GM21360 (cell line): ENCODE data around the gene MECP2.

Experiments used
- ATAC-seq: cut with Tn5 transposase; IDR thresholded peaks from one replicate; pipeline ENCODE4 v1.9.1; 2021; ENCODE audit warnings: mild to moderate bottlenecking, moderate library complexity; ENCODE audit not compliant: unreplicated experiment

The MECP2 gene

GRCh38 chrX:154039577-154039976 lies 57.9 kb downstream of the MECP2 start:
- ATAC-seq = no peak

GRCh38 chrX:154038656-154039055 lies 58.9 kb downstream of the MECP2 start:
- ATAC-seq = no peak

DNA sequence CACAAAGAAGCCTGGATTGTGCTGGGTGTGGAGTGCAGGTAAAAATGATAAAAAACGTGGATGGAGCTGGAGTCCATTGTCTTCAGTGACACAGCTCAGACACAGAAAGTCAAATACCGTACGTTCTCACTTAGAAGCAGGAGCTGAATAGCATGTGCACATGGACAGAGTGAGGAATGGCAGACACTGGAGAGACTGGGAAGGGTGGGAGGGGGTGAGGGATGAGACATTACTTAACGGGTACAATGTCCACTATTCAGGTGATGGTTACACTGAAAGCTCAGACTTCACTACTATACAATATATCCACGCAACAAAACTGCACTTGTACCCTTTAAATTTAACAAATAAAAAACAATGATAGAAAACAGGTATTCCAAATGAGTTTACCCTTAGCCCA lies 59.8 kb downstream of the MECP2 start:
- ATAC-seq = no peak

DNA sequence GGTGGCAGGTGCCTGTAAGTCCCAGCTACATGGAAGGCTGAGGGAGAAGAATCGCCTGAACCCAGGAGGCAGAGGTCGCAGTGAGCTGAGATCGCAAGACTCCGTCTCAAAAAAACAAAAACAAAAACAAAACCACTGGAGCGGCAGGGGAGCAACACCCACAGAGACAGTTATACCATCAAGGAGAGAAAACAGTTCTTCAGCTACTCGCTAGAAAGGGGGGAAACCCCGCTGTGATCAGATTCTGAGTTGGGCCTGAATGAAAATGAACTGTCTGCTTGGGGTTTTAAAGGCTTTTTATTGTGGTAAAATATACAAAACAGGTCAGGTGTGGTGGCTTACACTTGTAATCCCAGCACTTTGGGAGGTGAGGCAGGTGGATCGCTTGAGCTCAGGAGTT lies 61.0 kb downstream of the MECP2 start:
- no peak for ATAC-seq

DNA sequence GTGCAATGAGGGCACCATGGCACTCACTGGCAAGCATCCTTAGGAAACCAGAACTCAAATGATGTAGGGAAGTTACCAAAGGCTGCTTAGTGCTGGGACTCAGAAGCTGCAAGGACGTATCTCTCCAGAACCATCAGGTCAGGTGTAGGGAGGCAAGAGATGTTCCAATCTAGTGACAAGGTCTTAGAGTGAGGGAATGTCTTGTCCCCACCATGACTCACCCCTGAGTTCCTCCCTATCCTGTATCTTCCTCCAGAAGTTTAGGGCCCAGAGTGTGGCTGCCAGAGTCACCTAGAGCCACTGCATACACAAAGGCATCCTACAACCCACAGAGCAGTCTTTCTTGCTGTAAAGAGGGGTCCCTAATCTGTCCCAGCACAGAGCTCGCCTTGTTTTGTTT lies 63.7 kb downstream of the MECP2 start:
- ATAC-seq = no peak

DNA sequence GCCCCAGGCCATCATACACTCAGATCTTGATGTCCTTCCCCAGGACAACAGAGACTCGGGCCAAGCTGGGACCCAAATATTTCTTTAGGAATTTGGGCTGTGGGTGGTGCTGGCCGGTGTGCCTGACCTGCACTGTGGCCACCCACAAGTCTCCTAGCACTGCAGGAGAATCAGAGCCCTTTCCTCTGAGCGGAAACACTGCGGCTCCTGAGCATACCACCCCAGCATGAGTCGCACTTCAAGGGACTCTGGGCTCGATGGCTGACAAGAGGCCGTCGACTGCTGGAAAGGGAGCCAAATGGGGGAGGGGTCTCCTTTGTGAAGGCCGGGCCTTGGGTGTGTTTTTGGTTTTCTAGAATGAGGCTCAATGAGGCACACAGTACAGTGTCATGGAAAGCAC lies 64.9 kb downstream of the MECP2 start:
- no peak for ATAC-seq

- ATAC-seq = no peak
These were observed 65.4 kb downstream of the MECP2 start for GRCh38 chrX:154032160-154032559.

DNA sequence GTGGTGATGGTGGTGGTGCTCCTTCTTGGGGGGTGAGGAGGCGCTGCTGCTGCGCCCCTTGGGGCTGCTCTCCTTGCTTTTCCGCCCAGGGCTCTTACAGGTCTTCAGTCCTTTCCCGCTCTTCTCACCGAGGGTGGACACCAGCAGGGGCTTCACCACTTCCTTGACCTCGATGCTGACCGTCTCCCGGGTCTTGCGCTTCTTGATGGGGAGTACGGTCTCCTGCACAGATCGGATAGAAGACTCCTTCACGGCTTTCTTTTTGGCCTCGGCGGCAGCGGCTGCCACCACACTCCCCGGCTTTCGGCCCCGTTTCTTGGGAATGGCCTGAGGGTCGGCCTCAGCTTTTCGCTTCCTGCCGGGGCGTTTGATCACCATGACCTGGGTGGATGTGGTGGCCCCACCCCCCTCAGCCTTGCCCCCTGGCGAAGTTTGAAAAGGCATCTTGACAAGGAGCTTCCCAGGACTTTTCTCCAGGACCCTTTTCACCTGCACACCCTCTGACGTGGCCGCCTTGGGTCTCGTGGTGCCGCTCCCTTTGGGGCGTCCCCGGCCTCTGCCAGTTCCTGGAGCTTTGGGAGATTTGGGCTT lies 66.7 kb downstream of the MECP2 start:
- ATAC-seq = no peak

- no peak for ATAC-seq
These were observed 67.3 kb downstream of the MECP2 start for GRCh38 chrX:154030266-154030665.

DNA sequence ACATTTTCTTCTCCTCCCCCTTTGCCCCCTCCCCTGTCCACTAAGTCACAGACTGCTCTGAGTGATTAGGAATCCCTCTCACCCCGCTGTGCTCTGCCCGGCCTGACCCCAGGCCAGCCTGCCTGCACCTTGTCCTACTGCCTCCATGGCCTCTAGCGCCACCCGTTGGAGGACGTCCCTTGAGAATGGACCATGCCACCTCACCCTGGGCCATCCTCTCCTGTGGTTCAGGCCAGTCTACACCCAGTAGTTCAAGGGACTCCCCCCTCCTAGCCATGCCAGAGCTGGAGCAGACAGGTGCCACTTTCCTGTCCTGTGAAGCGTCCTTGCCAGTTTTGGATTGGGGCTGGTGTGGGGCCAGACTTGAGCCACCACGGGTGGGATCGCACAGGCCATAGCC lies 68.1 kb downstream of the MECP2 start:
- ATAC-seq = no peak

DNA sequence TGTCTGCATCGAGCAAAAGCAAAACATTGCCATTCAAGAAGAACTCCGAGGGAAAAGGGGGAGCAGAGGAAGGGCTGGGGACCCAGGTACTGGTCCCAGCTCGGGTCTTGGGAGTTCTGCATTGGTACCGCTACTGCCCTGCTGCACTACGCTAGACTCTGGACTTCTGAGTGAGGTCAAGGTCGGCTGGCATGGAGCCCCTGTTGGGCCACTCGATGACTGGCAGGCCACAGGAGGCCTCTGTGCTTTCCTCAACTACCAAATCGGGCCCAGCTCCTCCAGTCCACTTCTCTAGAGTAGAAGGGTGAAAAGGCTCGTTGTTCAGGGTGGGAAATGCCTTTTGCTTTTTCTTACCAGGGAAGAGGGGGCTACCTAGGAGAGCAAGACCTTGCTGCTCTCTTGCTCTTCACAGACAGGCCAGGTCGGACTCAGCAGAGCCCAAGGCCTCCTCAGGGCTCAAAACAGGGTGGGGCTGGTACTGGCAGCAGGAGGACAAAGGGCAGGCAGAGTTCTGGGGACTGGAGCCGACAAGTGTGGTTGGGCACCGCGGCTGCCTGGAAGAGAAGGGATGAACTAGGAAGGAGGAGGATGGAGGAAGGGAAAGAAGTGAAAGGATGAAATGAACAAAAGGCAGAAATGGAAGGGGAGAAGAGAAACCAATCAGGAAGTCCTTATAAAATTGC lies 68.9 kb downstream of the MECP2 start:
- no peak for ATAC-seq

- ATAC-seq = no peak
These were observed 69.5 kb downstream of the MECP2 start for GRCh38 chrX:154027986-154028385.

- ATAC-seq = no peak
These were observed 70.5 kb downstream of the MECP2 start for GRCh38 chrX:154027022-154027402.

DNA sequence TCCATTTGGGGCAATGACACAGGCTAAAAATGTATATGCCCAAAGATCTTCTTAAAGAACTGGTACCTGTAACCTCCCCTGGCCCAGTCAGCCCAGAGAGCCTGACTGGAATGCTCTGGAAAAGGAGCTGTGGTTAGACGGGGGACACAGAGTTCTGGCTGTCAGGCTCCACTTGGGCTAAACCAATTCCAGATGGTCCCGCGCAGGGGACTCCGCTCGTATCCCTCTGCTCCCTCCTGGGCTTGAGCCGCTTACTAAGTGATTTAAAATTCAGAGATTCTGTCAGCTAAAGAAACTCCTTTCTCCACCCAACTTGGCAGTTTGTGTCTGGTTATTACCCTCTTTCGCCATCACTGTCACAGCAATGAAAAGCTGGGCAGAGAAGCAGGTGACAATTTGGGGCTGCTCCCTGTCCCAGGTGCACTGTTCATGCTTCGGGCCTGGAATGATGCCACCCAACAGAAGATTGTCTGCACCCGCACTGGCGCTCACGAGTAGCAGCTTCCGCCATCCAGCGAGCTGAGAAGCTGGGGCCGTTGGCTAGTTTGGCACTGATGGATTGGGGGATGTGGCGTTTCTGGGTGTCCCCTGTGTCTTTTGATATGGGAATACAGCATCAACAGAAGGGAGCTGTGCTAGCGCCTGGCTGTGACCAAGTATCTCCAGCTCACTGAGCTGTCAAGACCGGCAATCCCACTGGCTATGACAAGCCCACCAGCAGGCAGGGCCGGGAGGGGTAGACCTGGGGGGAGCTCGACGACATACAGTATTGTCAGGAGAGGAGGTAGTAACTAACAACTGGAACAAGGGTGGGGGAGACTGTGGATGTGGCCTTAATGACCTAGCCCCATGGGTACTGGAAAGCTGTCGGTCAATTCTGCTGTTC lies 71.1 kb downstream of the MECP2 start:
- no peak for ATAC-seq

- no peak for ATAC-seq
These were observed 72.3 kb downstream of the MECP2 start for GRCh38 chrX:154025230-154025629.

DNA sequence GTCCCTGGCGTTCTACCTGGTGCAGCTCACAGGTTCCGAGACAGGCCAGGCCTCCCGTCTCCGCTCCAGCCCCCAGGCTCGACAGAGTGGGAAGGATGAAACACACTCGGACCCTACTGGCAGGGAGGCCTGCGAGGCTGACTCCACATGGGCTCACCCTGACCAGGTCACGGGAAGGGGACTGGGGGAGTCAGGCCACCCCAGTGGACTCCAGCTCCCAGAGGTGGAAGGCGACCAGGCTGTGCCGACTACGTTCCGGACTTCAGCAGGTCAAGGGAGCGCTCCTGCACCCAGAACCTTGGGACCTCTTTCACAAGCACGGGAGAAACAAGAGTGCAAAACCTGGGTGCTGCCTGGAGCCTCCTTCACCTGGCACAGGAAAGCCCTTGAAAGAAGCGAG lies 73.2 kb downstream of the MECP2 start:
- no peak for ATAC-seq

DNA sequence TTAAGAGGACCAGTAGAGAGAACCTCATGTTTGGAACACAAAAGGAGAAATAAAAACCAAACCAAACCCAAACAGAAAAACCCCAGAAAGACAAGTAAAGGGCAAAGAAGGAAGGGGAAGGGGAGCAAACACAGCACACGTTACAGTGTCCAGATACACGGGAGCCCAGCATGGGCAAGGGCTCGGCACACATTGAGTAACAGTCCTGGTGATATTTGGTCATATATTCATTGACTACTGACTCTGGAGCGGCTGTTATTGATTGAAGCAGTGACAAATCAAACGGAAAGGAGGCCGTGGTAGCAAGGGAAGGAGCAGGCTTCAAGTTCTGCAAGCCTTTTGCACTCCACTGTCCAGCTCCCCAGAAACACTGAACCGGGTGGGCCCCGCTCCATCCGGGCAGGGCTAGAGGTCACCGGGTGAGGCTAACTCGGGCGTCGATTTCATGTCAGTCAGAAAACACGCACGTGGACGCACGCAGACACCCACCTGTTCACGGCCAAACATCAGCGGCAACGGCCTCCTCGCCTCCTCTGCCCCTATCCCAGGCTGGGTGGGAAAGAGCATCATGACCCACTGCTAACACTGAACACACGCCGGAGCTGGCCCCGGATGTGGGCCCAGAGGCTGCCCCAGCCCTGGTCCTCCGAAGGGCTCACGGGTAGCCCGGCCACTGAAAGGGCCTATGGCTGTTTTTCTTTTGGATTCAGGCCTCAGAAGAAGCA lies 74.1 kb downstream of the MECP2 start:
- no peak for ATAC-seq

DNA sequence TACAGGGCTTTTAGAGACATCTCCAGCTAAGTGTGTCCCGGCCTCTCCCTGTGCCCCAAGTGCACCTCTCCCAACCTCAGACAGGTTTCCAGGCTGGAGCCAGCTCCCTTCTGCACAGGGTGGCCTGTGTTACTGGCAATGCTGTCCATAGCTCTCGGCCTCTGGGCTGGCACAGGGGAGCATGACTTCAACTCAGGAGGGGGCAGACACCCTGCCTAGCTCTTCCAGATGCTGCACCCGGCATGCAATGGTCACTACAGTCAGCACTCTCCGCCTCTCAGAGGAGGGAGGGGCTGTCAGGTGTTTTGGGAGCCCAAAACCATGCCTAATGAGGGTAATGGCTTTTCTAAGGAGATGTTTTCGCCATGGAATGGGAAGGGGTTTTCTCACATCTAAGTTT lies 75.4 kb downstream of the MECP2 start:
- ATAC-seq = no peak

GRCh38 chrX:154021131-154021611 lies 76.3 kb downstream of the MECP2 start:
- ATAC-seq = no peak

GRCh38 chrX:154020536-154021115 lies 76.9 kb downstream of the MECP2 start:
- no peak for ATAC-seq
